GM06990 (cell line): ENCODE results near the gene HMCN2.
A peak's percentile ranks its signal among the peaks of the same experiment; 100 is the strongest.

Experiments
- DNase-seq: peaks from one replicate; pipeline ENCODE4 v3.0.0-alpha.2; 2011; ENCODE audit not compliant: insufficient read length; ENCODE audit errors: extremely low read depth
- H3K27me3 ChIP-seq: replicated peaks from 2 replicates; pipeline ENCODE4 v1.6.0; 2011; ENCODE audit warnings: low read length; ENCODE audit not compliant: control insufficient read depth, insufficient read depth
- H3K36me3 ChIP-seq: 2 replicates; pipeline ENCODE4 v1.5.1; 2011; ENCODE audit warnings: low read length; ENCODE audit not compliant: control insufficient read depth, insufficient read depth
- H3K4me3 ChIP-seq: replicated peaks from 2 replicates; pipeline ENCODE4 v1.5.1; 2011; ENCODE audit warnings: low read depth, mild to moderate bottlenecking, control low read depth, low read length
- TF ChIP-seq, protein P1 (sequence below): IDR thresholded peaks from 2 replicates; pipeline ENCODE4 v1.5.1; 2011; ENCODE audit warnings: low read length, control low read depth, mild to moderate bottlenecking, inconsistent platforms; ENCODE audit not compliant: insufficient read depth, poor library complexity, severe bottlenecking

Gene HMCN2

DNA sequence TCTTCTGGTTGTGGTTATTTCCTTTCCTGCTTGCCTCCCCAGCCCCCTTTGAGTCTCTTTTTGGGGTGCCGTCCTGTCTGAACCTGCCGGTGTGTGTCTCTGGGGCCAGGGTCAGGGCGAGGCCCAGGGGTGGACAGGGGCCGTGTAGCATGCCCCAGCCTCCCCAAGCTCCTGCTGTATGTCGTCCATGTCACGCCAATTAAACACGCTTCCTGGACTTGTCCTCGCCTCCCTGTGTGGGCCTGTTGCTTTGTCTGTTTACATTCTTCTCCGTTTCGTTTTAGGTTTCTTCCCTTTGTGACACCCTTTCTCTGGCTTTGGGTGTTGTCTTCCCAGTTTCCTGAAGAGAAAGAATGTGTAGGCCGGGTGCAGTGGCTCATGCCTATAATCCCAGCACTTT lies 28.5 kb upstream of the HMCN2 start:
- Histone ChIP-seq H3K27me3 (no peaks in the 10 kb centered on the region), H3K4me3 (no peak overlapping the region), H3K36me3 (no peaks in the 10 kb centered on the region)
- no peak for DNase-seq
- TF ChIP-seq, protein P1, sequence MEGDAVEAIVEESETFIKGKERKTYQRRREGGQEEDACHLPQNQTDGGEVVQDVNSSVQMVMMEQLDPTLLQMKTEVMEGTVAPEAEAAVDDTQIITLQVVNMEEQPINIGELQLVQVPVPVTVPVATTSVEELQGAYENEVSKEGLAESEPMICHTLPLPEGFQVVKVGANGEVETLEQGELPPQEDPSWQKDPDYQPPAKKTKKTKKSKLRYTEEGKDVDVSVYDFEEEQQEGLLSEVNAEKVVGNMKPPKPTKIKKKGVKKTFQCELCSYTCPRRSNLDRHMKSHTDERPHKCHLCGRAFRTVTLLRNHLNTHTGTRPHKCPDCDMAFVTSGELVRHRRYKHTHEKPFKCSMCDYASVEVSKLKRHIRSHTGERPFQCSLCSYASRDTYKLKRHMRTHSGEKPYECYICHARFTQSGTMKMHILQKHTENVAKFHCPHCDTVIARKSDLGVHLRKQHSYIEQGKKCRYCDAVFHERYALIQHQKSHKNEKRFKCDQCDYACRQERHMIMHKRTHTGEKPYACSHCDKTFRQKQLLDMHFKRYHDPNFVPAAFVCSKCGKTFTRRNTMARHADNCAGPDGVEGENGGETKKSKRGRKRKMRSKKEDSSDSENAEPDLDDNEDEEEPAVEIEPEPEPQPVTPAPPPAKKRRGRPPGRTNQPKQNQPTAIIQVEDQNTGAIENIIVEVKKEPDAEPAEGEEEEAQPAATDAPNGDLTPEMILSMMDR = no peak

DNA sequence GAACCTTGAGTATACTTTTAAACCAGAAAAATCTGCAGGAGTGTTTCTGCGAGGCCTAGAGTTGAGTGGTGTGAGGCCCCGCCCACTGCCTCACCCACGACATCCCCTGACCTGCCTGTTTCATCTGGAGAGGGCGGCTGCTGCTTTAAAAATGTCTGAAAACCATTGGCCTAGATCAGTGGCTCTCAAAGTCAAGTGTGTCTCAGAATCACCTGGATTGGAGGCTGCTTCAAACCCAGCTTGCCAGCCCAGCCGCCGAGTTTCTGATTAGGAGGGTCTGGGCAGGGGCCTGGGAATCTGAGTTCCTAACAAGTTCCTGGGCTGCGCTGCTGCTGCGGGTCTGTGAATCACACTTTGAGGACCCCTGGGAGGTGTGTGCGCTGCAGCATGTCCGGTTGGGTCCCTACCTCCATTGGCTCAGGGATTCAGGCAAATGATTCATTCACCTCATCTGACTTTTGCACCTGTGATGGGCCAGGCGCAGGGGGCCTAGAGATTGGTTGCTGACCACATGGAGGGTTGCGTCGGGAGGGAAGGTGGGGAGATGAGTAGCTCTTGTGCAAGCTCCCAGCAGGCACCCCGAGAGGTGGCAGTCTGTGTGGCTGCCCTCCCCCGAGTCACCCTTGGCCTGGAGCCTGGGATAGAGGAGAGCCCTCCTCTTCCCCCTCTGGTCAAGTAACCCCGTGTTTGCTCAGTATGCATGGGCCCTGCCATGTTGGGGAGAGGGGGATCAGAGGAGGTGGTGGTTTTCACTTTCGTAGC lies 27.6 kb upstream of the HMCN2 start:
- Histone ChIP-seq H3K36me3 (no peaks in the 10 kb centered on the region), H3K4me3 (no peak overlapping the region), H3K27me3 (no peaks in the 10 kb centered on the region)
- TF ChIP-seq, protein P1 = no peak
- no peak for DNase-seq

DNA sequence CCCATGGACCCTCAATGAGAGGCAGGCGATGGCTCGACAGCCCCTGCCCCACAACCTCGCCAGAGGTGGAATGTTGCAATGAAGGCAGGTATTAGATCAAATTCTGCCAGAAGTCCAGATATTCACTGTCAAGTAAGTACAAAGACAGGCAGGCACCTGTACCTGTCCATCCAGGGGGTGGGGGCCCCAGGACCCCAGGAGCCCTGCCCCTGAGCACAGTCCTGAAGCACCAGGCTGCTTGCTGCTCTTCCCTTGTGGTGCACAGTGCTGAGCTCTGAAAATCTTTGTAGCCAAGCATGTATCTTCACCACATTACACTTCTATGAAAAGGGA lies 26.2 kb upstream of the HMCN2 start:
- no peaks in the 10 kb centered on the region for H3K27me3 ChIP-seq
- H3K4me3 ChIP-seq = no peak overlapping the region
- DNase-seq = no peak
- H3K36me3 ChIP-seq = no peaks in the 10 kb centered on the region
- TF ChIP-seq, protein P1 = no peak

DNA sequence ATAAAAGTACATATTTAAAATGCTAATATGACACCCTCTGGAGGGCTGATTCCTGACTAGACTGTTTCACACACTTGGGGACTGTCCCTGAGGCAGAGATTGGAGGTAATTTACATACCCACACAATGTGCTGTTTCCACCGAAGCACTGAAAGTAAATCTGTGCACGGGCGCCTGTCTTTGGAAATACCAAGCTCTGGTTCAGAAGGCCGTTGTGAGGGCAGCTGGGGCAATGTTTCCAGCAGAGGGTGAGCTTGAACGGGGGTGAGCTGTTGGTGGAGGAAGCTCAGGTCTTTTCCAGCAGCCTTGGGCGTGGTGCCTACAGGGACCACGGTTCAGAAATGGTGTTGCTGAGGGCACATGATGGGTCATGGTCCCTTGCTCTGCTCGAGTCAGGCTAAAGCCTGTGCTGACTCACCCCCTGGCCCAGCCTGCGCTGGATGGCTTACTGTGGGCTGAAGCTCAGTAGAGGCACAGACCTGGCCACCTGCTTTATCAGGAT lies 25.8 kb upstream of the HMCN2 start:
- no peaks in the 10 kb centered on the region for H3K27me3 ChIP-seq
- no peaks in the 10 kb centered on the region for H3K36me3 ChIP-seq
- no peak overlapping the region for H3K4me3 ChIP-seq
- TF ChIP-seq, protein P1 = no peak
- DNase-seq = peak; percentile 71

DNA sequence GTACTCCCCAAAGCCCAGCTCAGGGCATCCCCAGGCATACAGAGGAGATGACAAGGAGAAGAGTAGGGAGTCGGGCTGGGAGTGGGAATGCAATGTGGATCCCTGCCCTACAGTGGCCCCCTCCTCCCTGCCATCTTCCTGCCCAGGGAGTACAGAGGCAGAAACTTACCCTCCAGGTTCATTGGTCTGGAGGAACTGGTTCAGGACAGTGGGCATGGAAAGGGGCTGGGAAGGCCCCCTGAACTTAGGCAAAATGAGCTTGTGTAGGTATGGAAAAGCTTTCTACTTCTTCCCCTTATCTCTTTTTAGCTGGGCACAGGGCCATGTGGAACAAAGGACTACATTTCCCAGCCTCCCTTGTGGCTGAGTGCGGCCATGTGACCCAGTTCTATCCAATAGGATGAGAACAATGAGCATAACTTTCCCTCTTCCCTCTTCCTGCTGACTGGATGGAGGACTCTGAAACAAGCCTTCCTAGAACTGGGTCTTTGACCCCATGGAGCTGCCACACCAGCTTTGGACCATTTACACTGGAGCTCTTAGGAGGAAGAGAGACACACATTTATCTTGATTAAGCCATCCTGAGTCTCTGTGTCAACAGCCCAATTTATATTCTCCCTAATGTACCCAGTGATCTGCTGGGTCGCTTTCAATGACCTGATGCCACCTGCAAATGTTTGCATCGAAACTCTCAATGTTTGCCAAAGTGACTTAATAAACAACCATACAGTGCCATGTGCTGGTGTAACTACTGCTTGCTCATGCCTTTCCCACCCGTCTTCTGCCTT lies 25.0 kb upstream of the HMCN2 start:
- no peak for DNase-seq
- Histone ChIP-seq H3K27me3 (no peaks in the 10 kb centered on the region), H3K36me3 (no peaks in the 10 kb centered on the region), H3K4me3 (no peak overlapping the region)
- TF ChIP-seq, protein P1 = no peak
